Stimulated activated CD4-positive, alpha-beta T cell treated with anti-CD3 and anti-CD28 coated beads, Interleukin-1b, Interleukin-23, amount 100 ng/mL, for 1 hour (primary cell): ENCODE data around the gene TTLL12.

ENCODE experiments used
- DNase-seq, 2 donors: peaks; one replicate each; pipeline ENCODE4 v3.0.0-alpha.2; 2020; ENCODE audit warnings: low read depth in 2 of 2

Gene TTLL12

DNA sequence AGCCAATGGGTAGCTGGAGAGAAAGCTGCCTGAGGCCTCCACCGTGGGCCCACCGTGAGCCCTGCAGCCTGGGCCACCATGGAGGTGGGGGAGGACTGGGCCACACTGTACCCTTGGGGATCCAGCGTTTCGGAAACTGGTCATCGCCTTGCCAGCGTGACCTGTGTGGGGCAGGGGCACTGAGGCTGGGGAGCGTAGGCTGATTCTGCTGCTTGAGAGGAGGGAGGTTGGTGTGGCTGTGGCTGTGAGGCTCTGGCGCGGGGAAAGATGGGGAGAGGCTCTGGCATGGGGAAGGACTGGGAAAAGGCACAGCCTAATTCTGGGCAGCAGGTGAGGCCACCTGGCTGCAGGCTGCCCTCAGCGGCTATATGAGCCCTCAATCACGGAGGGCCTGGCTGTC is 12.6 kb upstream of the TTLL12 start:
- DNase-seq, result no peak

DNA sequence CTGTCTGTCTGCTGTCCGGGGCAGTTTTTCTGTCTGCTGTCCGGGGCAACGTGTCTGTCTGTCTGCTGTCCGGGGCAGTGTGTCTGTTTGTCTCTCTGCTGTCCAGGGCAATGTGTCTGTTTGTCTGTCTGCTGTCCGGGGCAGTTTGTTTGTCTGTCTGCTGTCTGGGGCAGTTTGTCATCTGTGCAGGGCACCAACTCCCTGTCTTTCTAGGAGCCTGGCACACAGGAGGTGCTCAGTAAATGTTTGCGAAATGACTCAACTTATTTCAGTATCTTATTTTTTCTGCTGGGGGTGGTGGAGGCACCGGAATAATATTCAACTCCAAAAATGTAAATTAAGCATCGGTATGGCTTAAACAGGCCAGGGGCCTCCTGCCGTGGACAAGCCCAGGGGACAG is 12.0 kb upstream of the TTLL12 start:
- DNase-seq, result no peak

DNA sequence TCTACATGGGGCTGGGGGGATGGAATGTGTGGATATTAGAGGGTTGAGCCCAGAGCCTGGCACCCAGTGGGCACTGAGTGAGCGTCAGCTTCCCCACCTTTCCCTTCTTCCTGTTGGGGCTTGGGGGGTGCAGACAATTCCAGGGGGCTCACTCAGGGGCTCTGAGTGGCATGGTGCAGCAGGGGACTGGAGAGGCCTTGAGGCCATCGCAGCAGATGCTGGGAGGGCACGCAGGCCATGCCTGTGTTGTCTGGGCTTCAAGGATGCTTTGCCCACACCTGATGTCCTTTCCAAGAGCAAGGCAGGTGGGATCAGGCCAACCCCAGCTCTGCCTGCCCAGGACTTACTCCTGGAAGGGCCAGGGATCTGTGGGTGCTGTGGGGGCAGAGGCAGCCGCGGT is 11.2 kb upstream of the TTLL12 start:
- DNase-seq, result no peak

- DNase-seq, result no peak
Observed at GRCh38 chr22:43197271-43197941, 10.5 kb upstream of the TTLL12 start.

GRCh38 chr22:43191831-43192230 is 4.9 kb upstream of the TTLL12 start:
- DNase-seq, result no peak

GRCh38 chr22:43188829-43189545 is 2.1 kb upstream of the TTLL12 start:
- no peak for DNase-seq

- DNase-seq, result peak; percentile 87 to 94
Observed at GRCh38 chr22:43187171-43188099, 501 bp upstream of the TTLL12 start.

DNA sequence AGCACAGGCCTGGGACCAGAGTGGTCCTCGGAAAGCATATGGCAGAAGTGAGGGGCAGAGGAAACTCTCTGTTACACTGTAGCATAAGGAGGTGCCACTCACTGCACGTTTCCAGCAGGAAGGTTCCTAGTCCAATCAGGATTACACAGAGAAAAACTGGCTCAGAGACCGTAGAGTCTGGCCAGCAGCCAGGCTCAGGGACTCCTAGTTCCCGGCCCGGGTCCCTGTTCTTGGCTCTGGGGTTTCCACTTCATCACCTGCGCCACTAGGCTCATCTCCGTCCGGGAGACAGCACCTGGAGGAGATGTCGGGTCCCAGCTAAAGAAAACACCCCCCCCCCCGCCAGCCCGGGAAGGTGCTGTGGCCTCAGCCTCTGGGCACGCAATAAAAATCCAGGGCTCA is 1.1 kb downstream of the TTLL12 start:
- no peak for DNase-seq

- no peak for DNase-seq
Observed at GRCh38 chr22:43183496-43184277, 3.2 kb downstream of the TTLL12 start.

- DNase-seq, result no peak
Observed at GRCh38 chr22:43182726-43183125, 4.2 kb downstream of the TTLL12 start.

- DNase-seq, result no peak
Observed at GRCh38 chr22:43182118-43182517, 4.8 kb downstream of the TTLL12 start.

DNA sequence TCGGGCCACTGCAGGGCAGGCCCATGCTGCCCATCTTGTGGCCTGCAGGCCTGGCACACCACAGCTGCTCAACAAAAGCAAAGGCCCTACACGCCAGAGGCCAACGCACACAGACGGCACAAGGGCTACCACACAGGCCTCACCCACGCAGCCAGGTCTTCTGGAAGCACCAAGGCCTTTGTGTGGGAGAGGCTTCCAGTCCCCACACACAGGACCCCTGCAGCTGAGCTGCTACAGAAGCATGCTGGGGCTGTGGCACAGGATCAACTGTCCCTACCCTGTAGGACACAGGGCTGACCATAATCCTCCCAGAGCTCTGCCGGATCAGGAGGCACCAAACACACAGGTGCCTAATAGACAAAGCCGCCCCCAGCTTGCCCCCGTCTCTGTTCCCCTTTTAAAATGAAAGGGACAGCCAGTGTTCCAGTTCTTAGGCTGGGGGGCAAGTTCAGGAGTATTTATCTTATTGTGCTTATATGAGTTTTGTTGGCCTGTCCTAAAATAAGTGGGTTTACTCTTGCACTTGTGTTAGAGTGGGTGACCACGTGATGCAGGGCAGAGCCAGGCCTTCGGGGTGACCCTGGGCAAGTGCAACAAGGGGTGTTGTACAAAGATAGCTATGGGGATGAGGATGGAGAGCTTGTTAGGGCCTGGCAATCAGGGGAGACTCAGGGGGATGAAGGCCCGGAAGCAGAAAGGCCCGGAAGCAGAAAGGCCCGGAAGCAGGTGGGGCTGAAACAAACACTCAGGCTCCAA is 5.4 kb downstream of the TTLL12 start:
- no peak for DNase-seq

DNA sequence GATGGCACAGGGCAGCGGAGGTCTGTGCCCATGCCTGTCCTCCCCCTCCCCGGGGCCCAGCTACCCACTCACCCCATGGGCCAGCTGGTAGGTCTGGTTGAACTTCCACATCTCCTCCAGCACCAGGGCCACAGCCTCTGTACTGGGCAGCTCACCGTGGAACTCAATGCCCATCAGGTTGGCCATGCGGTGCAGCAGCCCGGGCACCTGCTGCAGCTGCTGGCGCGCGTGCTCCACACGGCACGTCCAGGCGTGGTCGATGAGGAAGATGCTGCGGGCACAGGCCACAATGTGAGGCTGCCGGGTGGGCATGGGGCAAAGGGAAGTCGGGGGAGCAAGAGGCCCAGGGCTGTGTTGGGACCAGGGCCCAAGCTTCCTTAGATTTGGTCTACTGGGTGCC is 6.3 kb downstream of the TTLL12 start:
- DNase-seq, result no peak

DNA sequence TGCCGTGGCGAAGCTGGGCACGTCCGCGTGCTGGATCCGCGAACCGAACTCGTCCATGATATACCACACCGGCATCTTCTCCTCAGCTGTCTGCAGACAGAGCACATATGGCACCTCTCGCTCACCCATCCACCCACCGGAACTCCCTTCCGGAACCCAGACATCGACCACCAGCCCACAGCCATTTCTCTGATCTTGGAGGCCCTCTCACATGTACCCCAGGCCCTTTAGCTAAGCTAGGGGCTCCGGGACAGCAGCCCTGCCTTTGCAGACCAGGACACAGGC is 7.1 kb downstream of the TTLL12 start:
- DNase-seq, result no peak

- DNase-seq, result no peak
Observed at GRCh38 chr22:43179146-43179910, 7.6 kb downstream of the TTLL12 start.

DNA sequence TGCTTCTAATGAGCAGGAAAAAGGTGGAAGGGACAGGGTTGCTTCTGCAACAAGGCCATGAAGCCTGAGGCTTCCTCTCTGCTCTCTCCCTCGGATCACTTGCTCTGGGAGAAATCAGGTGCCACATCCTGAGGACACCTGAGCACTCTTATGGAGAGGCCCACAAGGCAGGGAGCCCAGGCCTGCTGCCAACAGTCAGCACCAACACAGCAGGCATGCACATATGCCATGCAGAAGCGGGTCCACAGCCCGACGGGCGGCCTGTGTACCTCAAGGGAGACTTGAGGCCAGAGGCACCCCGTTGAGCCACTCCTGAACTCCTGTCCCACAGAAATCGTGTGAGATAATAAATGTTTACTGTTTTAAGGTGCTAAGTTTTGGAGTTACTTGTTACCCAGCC is 9.5 kb downstream of the TTLL12 start:
- DNase-seq, result no peak

- DNase-seq, result no peak
Observed at GRCh38 chr22:43176090-43176489, 10.8 kb downstream of the TTLL12 start.

- no peak for DNase-seq
Observed at GRCh38 chr22:43174941-43175531, 11.9 kb downstream of the TTLL12 start.

DNA sequence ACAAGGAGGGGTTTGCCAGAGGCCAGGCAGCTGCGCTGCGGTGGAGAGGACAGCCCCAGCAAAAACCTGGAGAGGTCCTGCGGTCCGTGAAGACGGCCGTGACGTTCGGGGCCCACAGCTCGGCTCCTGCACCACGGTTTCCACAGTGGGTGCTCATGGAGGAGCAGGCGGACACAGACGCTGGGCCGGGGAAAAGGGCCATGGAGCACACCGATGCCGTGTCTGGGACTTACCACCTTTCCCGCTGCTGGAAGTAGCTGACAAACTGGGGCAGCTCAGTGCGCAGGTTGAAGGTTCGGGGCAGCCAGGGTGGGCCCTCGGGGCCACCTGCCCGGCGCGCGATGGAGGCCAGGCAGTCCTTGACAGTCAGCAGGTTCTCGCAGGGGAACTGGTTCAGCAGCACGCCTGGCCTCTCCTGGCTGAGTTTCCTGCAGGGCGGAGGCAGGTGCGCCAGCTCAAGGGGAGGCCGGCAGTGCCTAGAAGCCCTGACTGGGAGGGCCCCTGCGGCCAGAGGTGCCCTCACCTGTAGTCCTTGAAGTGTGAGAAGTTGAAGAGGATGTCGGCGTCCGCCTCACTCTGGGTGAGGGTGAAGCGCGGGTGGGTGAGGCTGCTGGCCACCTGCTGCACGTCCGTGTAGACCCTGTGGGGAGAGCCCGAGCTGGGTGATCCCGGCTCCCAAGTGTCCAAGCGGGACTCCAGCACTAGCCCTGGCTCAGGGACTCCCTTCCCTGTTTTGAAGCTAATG is 12.8 kb downstream of the TTLL12 start:
- DNase-seq, result no peak
